Fibroblast of mammary gland (primary cell): ENCODE measurements around the gene YTHDF2.

Source experiments
- DNase-seq: peaks from one replicate; pipeline ENCODE4 v3.0.0-alpha.2; 2010; ENCODE audit warnings: low read depth
- H3K4me3 ChIP-seq: 2 replicates; pipeline ENCODE4 v1.5.1; 2011; ENCODE audit warnings: low read depth, mild to moderate bottlenecking, low read length, moderate library complexity; ENCODE audit not compliant: control insufficient read depth
- CTCF ChIP-seq: conservative IDR thresholded peaks from 2 replicates; pipeline ENCODE4 v1.5.1; 2011; ENCODE audit warnings: low read depth, low read length, inconsistent platforms; ENCODE audit not compliant: control insufficient read depth, insufficient read depth

Gene YTHDF2

GRCh38 chr1:28776341-28776740 is 39.6 kb downstream of the YTHDF2 start:
- no peak for DNase-seq
- TF ChIP-seq CTCF = no peak

GRCh38 chr1:28778021-28778420 is 41.3 kb downstream of the YTHDF2 start:
- DNase-seq = no peak
- no peak for TF ChIP-seq CTCF
- H3K4me3 ChIP-seq = no peak overlapping the region

More at GRCh38 chr1:28776341-28776740, 39.6 kb downstream of the YTHDF2 start:
- H3K4me3 ChIP-seq = no peak overlapping the region

GRCh38 chr1:28779751-28780408 is 43.1 kb downstream of the YTHDF2 start:
- DNase-seq = no peak
- TF ChIP-seq CTCF = no peak
- H3K4me3 ChIP-seq = no peak overlapping the region

GRCh38 chr1:28781305-28781704 is 44.6 kb downstream of the YTHDF2 start:
- no peak overlapping the region for H3K4me3 ChIP-seq
- no peak for TF ChIP-seq CTCF
- DNase-seq = no peak

GRCh38 chr1:28782011-28782410 is 45.3 kb downstream of the YTHDF2 start:
- H3K4me3 ChIP-seq = no peak overlapping the region
- DNase-seq = no peak
- TF ChIP-seq CTCF = no peak

GRCh38 chr1:28783363-28783762 is 46.6 kb downstream of the YTHDF2 start:
- no peak overlapping the region for H3K4me3 ChIP-seq
- no peak for TF ChIP-seq CTCF
- DNase-seq = no peak

- TF ChIP-seq CTCF = no peak
- DNase-seq = no peak
- no peak overlapping the region for H3K4me3 ChIP-seq
Measured at GRCh38 chr1:28789412-28789811, 52.7 kb downstream of the YTHDF2 start.
